Measurements from ENCODE around the gene WNK2. TPM values are rescaled to one million over a fixed set of nuclear protein-coding genes. Genes with fewer than 3 reads are reported as not detected.

WNK2 gene
- total RNA-seq, 1 experiment from 2014 or later, result 69.4 TPM

DNA sequence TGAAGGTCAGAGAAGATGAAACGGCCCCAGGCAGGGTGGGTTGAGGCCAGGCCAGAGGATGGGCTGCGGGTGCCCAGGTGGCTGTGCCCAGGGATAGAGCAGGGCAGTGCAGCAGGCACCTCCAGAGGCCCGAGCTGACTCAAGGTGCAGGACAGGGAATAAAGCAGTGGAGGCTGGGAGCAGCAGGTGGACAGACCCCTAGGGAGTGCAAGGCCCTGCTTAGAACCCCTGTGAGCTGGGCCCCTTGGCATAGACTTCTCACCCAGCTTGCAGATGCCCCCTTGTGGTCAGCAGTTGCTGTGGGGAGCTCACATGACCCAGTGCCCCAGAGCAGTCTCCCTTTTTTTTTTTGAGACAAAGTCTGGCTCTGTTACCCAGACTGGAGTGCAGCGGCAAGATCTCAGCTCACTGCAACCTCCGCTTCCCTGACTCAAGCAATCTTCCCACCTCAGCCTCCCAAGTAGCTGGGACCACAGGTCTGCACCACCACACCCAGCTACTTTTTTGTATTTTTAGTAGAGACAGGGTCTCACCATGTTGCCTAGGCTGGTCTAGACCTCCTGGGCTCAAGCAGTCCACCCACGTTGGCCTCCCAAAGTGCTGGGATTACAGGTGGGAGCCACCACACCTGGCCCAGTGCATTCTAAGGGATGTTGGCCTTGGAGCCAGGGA, 118.8 kb downstream of the WNK2 start:
- Histone ChIP-seq H3K4me1 (ENCODE audit: insufficient read depth, low read length) (no peaks in the 10 kb centered on the region), H3K79me1 (ENCODE audit: insufficient read depth, low read depth, low read length, poor library complexity, severe bottlenecking) (no peaks in the 10 kb centered on the region), H3K23ac (ENCODE audit: insufficient read length, low read depth, low read length) (no peak overlapping the region), H2BK5ac (ENCODE audit: insufficient read length, low read length) (no peak overlapping the region), H2BK20ac (ENCODE audit: low read depth, low read length, poor library complexity, severe bottlenecking) (no peak overlapping the region), H3K27me3 (ENCODE audit: insufficient read depth, low read length) (no peaks in the 10 kb centered on the region), H3K9ac (ENCODE audit: extremely low read depth, insufficient read length, low read length) (no peak overlapping the region), H4K8ac (replicated peaks; ENCODE audit: insufficient read length, low read depth, low read length) (no peak overlapping the region), H3K4me2 (ENCODE audit: insufficient read depth, insufficient read length, low read length) (no peak overlapping the region), H2BK120ac (ENCODE audit: low read depth, low read length, poor library complexity, severe bottlenecking) (no peak overlapping the region), H3K14ac (ENCODE audit: insufficient read depth, low read length) (no peak overlapping the region), H3K18ac (ENCODE audit: insufficient read length, low read depth, low read length) (no peak overlapping the region), H3T11ph (ENCODE audit: low read length) (no peak overlapping the region), H4K91ac (ENCODE audit: insufficient read length, low read depth, low read length) (no peak overlapping the region), H3K9me3 (ENCODE audit: control insufficient read depth, low read depth, low read length) (no peaks in the 10 kb centered on the region), H3K27ac (ENCODE audit: insufficient read length, low read depth, low read length) (no peak overlapping the region), H2AK5ac (ENCODE audit: insufficient read length, low read length) (no peak overlapping the region), H3K79me2 (ENCODE audit: insufficient read depth, low read length) (no peaks in the 10 kb centered on the region), H3K56ac (ENCODE audit: insufficient read length, low read depth, low read length) (no peak overlapping the region), H3K23me2 (ENCODE audit: insufficient read length, low read depth, low read length, poor library complexity, severe bottlenecking) (no peaks in the 10 kb centered on the region), H4K5ac (ENCODE audit: insufficient read length, low read depth, low read length) (no peak overlapping the region), H2AFZ (ENCODE audit: low read length) (no peak overlapping the region), H4K20me1 (ENCODE audit: control insufficient read depth, insufficient read depth, insufficient read length) (no peaks in the 10 kb centered on the region), H3K4ac (ENCODE audit: low read depth, low read length) (no peak overlapping the region), H2BK12ac (ENCODE audit: insufficient read length, low read depth, low read length) (no peak overlapping the region), H2BK15ac (ENCODE audit: low read depth, low read length) (no peak overlapping the region)
- Mint-ChIP-seq H3K4me3 (no peak overlapping the region), H3K27ac (peak overlapping the region in 1 of 3 experiments; percentile 44; a peak in 1 of 7 replicates), H3K27me3 (ENCODE audit: low read depth) (no peaks in the 10 kb centered on the region; the same call in 1 of the 2 replicates), H3K4me1 (peaks cover 8 to 17% of the 10 kb centered on the region in 2 experiments), H3K36me3 (ENCODE audit: insufficient read depth in 1 of 3, low read depth in 3 of 3) (peaks cover 0 to 5% (median 0%) of the 10 kb centered on the region in 3 experiments; a peak in 5 of 7 replicates), H3K9me3 (no peaks in the 10 kb centered on the region)
- no CpG with 5 or more reads among the region's 6 CpGs for WGBS (ENCODE audit: extremely low coverage, insufficient read length, low lambda C conversion rate)
- TF ChIP-seq, protein P1, sequence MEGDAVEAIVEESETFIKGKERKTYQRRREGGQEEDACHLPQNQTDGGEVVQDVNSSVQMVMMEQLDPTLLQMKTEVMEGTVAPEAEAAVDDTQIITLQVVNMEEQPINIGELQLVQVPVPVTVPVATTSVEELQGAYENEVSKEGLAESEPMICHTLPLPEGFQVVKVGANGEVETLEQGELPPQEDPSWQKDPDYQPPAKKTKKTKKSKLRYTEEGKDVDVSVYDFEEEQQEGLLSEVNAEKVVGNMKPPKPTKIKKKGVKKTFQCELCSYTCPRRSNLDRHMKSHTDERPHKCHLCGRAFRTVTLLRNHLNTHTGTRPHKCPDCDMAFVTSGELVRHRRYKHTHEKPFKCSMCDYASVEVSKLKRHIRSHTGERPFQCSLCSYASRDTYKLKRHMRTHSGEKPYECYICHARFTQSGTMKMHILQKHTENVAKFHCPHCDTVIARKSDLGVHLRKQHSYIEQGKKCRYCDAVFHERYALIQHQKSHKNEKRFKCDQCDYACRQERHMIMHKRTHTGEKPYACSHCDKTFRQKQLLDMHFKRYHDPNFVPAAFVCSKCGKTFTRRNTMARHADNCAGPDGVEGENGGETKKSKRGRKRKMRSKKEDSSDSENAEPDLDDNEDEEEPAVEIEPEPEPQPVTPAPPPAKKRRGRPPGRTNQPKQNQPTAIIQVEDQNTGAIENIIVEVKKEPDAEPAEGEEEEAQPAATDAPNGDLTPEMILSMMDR (conservative IDR thresholded peaks at IDR 0.05), result peak; percentile 76
- peak; percentile 76 for DNase-seq

All from H9 (cell line).